ENCODE results near the gene ANK3. TPM values are rescaled to one million over a fixed set of nuclear protein-coding genes. Genes with fewer than 3 reads are reported as not detected.

Gene ANK3
- total RNA-seq, 4 donors from 2014 or later = 125 to 171 (median 149) TPM

DNA sequence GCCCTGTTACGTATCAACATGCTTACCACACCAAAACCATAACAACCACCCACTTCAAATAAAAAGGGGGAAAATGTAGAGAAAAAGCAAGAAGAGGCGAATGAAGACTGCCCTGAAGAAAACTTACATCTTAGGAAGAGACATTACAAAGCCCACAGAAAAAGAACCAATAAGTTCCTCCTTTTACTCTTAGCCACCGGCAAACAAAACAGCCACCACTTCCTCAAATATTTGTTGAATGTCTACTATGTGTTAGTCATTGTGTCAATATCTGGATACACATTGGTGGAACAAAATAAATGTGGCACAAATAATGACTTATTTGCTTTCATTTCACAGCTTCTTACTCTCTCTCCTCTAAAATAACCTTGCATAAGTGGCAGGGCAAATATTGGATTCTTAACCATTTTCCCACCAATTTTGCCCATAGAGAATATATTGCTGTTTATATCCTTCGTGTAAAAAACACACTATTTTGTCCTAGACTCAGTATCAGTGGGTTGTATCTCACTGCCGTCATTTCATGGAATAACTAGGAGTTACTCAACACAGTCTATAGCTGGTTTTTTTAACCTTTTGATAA is 106.8 kb downstream of the ANK3 start:
- H3K4me1 ChIP-seq = no peaks in the 10 kb centered on the region
- DNase-seq = no peak
- ATAC-seq = no peak

GRCh38 chr10:60281792-60282353 is 107.8 kb downstream of the ANK3 start:
- no peaks in the 10 kb centered on the region for H3K9me3 ChIP-seq
- H3K27me3 ChIP-seq = no peaks in the 10 kb centered on the region
- H3K4me3 ChIP-seq = no peak overlapping the region
- TF ChIP-seq, protein P1, sequence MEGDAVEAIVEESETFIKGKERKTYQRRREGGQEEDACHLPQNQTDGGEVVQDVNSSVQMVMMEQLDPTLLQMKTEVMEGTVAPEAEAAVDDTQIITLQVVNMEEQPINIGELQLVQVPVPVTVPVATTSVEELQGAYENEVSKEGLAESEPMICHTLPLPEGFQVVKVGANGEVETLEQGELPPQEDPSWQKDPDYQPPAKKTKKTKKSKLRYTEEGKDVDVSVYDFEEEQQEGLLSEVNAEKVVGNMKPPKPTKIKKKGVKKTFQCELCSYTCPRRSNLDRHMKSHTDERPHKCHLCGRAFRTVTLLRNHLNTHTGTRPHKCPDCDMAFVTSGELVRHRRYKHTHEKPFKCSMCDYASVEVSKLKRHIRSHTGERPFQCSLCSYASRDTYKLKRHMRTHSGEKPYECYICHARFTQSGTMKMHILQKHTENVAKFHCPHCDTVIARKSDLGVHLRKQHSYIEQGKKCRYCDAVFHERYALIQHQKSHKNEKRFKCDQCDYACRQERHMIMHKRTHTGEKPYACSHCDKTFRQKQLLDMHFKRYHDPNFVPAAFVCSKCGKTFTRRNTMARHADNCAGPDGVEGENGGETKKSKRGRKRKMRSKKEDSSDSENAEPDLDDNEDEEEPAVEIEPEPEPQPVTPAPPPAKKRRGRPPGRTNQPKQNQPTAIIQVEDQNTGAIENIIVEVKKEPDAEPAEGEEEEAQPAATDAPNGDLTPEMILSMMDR (IDR thresholded peaks at IDR 0.05 in 4 of 5, conservative IDR thresholded peaks at IDR 0.05 in 1 of 5) = no peak
- no peak for TF ChIP-seq POLR2A (IDR thresholded peaks at IDR 0.05)
- H3K36me3 ChIP-seq = no peaks in the 10 kb centered on the region
- in situ Hi-C loops (cut with MboI; ENCODE audit: low sequenced_read_pairs in 4 of 4) (no loop called here), intact Hi-C loops (cut with DNase I; ENCODE audit: low total_unique reads) (no loop called here)
- ATAC-seq (no peak), DNase-seq (no peak)
- H3K27ac ChIP-seq = no peak overlapping the region
- H3K4me1 ChIP-seq = no peaks in the 10 kb centered on the region

More for the DNA sequence above, 106.8 kb downstream of the ANK3 start:
- TF ChIP-seq, protein P1 (IDR thresholded peaks at IDR 0.05 in 4 of 5, conservative IDR thresholded peaks at IDR 0.05 in 1 of 5) = no peak
- no peak for TF ChIP-seq POLR2A (IDR thresholded peaks at IDR 0.05)
- Histone ChIP-seq H3K27ac (no peak overlapping the region), H3K4me3 (no peak overlapping the region), H3K27me3 (no peaks in the 10 kb centered on the region), H3K36me3 (no peaks in the 10 kb centered on the region), H3K9me3 (no peaks in the 10 kb centered on the region)
- intact Hi-C loops (cut with DNase I; ENCODE audit: low total_unique reads) = no loop called here
- in situ Hi-C loops (cut with MboI; ENCODE audit: low sequenced_read_pairs in 4 of 4) = no loop called here

GRCh38 chr10:60281331-60281730 is 108.3 kb downstream of the ANK3 start:
- Histone ChIP-seq H3K27ac (no peak overlapping the region), H3K4me1 (no peaks in the 10 kb centered on the region), H3K27me3 (no peaks in the 10 kb centered on the region), H3K9me3 (no peaks in the 10 kb centered on the region), H3K4me3 (no peak overlapping the region), H3K36me3 (no peaks in the 10 kb centered on the region)
- intact Hi-C loops (cut with DNase I; ENCODE audit: low total_unique reads) = no loop called here
- in situ Hi-C loops (cut with MboI; ENCODE audit: low sequenced_read_pairs in 4 of 4) = no loop called here
- DNase-seq (no peak), ATAC-seq (no peak)
- TF ChIP-seq, protein P1 (IDR thresholded peaks at IDR 0.05 in 4 of 5, conservative IDR thresholded peaks at IDR 0.05 in 1 of 5) = no peak
- no peak for TF ChIP-seq POLR2A (IDR thresholded peaks at IDR 0.05)

GRCh38 chr10:60280475-60280874 is 109.2 kb downstream of the ANK3 start:
- Histone ChIP-seq H3K9me3 (no peaks in the 10 kb centered on the region), H3K4me3 (no peak overlapping the region), H3K27ac (no peak overlapping the region), H3K27me3 (no peaks in the 10 kb centered on the region), H3K4me1 (no peaks in the 10 kb centered on the region), H3K36me3 (no peaks in the 10 kb centered on the region)
- TF ChIP-seq POLR2A (IDR thresholded peaks at IDR 0.05) = no peak
- TF ChIP-seq, protein P1 (IDR thresholded peaks at IDR 0.05 in 4 of 5, conservative IDR thresholded peaks at IDR 0.05 in 1 of 5) = no peak
- in situ Hi-C loops (cut with MboI; ENCODE audit: low sequenced_read_pairs in 4 of 4) = no loop called here
- no peak for DNase-seq
- intact Hi-C loops (cut with DNase I; ENCODE audit: low total_unique reads) = no loop called here
- no peak for ATAC-seq

DNA sequence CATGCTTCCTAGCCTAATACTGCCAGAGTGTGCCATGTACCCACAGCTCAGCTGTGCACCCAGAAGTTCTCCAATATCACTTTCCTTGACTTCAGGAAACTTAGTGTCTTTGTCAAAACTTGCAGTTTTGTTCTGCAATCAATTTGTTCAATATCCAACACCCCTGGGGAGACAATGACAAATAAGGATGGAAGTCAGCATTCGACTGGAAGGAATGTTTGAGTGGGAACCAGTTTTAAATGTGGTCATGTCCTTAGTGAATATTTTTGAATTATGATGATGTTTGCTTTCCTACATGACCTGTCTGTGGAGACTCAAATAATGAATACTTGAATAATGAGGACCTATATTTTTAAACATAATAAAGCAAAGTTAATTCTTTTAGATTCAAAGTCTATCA is 112.0 kb downstream of the ANK3 start:
- Histone ChIP-seq H3K4me3 (no peak overlapping the region), H3K27me3 (no peaks in the 10 kb centered on the region), H3K27ac (no peak overlapping the region), H3K9me3 (no peaks in the 10 kb centered on the region), H3K36me3 (no peaks in the 10 kb centered on the region), H3K4me1 (no peaks in the 10 kb centered on the region)
- intact Hi-C loops (cut with DNase I; ENCODE audit: low total_unique reads) (no loop called here), in situ Hi-C loops (cut with MboI; ENCODE audit: low sequenced_read_pairs in 4 of 4) (no loop called here)
- DNase-seq (no peak), ATAC-seq (no peak)
- TF ChIP-seq, protein P1 (IDR thresholded peaks at IDR 0.05 in 4 of 5, conservative IDR thresholded peaks at IDR 0.05 in 1 of 5) = no peak
- no peak for TF ChIP-seq POLR2A (IDR thresholded peaks at IDR 0.05)
